HepG2 (cell line): ENCODE data around the gene NT5C. TPM values are rescaled to one million over a fixed set of nuclear protein-coding genes. Genes with fewer than 3 reads are reported as not detected.
A peak's percentile ranks its signal among the peaks of the same experiment; 100 is the strongest.

Source experiments
- DNMT3B ChIP-seq: conservative IDR thresholded peaks from 2 replicates; pipeline ENCODE4 v1.6.1; 2016; ENCODE audit warnings: missing biosample characterization, control low read depth
- EHMT2 ChIP-seq: fragments of 200-600 bp; sonication (generic); IDR thresholded peaks from 2 replicates; pipeline ENCODE4 v1.7.0; 2017; ENCODE audit warnings: antibody characterized with exemption, low read depth, low read length, borderline replicate concordance
- ETV5 ChIP-seq: IDR thresholded peaks from 2 replicates; pipeline ENCODE4 v1.6.1; 2018; ENCODE audit warnings: missing biosample characterization, missing genetic modification reagents, inconsistent platforms, borderline replicate concordance
- FLYWCH1 ChIP-seq: sonication (generic); formaldehyde crosslinking; IDR thresholded peaks from 2 replicates; pipeline ENCODE4 v1.8.1; 2023; ENCODE audit warnings: mild to moderate bottlenecking, missing genetic modification reagents
- GATAD2A ChIP-seq: IDR thresholded peaks from 2 replicates; pipeline ENCODE4 v1.6.1; 2016
- GZF1 ChIP-seq: sonication (generic); formaldehyde crosslinking; IDR thresholded peaks from 2 replicates; pipeline ENCODE4 v1.5.1; 2020; ENCODE audit warnings: mild to moderate bottlenecking, missing genetic modification reagents
- MEIS1 ChIP-seq: sonication (generic); formaldehyde crosslinking; IDR thresholded peaks from 2 replicates; pipeline ENCODE4 v1.9.0; 2021; ENCODE audit warnings: mild to moderate bottlenecking, missing genetic modification reagents, moderate library complexity, borderline replicate concordance
- SP2 ChIP-seq: sonication (generic); formaldehyde crosslinking; IDR thresholded peaks from 2 replicates; pipeline ENCODE4 v1.5.1; 2020; ENCODE audit warnings: mild to moderate bottlenecking, missing genetic modification reagents
- SRSF1 ChIP-seq: fragments of 200-400 bp; formaldehyde crosslinking; optimal IDR thresholded peaks from 2 replicates; pipeline ENCODE3; 2017; ENCODE audit warnings: mild to moderate bottlenecking, low read depth, low read length, moderate library complexity
- SSRP1 ChIP-seq: IDR thresholded peaks from 2 replicates; pipeline ENCODE4 v1.6.1; 2016; ENCODE audit warnings: control low read depth
- ZBTB8A ChIP-seq: sonication (generic); formaldehyde crosslinking; IDR thresholded peaks from 2 replicates; pipeline ENCODE4 v1.4.0; 2020; ENCODE audit warnings: mild to moderate bottlenecking, low read depth, missing genetic modification reagents, borderline replicate concordance
- ZMYM4 ChIP-seq: sonication (generic); formaldehyde crosslinking; IDR thresholded peaks from 2 replicates; pipeline ENCODE4 v1.8.1; 2023; ENCODE audit warnings: mild to moderate bottlenecking, missing genetic modification reagents
- ZNF530 ChIP-seq: sonication (generic); formaldehyde crosslinking; IDR thresholded peaks from 2 replicates; pipeline ENCODE4 v1.5.0; 2020; ENCODE audit warnings: low read depth, mild to moderate bottlenecking, missing genetic modification reagents
- ZNF570 ChIP-seq: sonication (generic); formaldehyde crosslinking; IDR thresholded peaks from 2 replicates; pipeline ENCODE4 v1.4.0; 2020; ENCODE audit warnings: mild to moderate bottlenecking, missing genetic modification reagents, borderline replicate concordance
- ZNF589 ChIP-seq: sonication (generic); formaldehyde crosslinking; conservative IDR thresholded peaks from 2 replicates; pipeline ENCODE4 v1.8.0; 2022; ENCODE audit warnings: mild to moderate bottlenecking, moderate library complexity, missing genetic modification reagents
- polyA plus RNA-seq, 8 experiments: library from polyadenylated mRNA; depleted of rRNA in 3 of 8; stranded (reverse) in 7 of 8; unstranded in 1 of 8; fragments of >200 nt; fragmentation: Illumina TruSeq in 4 of 8; extraction: Trizol in 4 of 8; gene quantifications; 2 replicates each; pipeline versions ENCODE4 v1.2.1 to v1.2.3, GENCODE V29; 2011 to 2016; ENCODE audit warnings: low read depth in 4 of 8, missing spikeins in 1 of 8, mixed read lengths in 1 of 8; ENCODE audit not compliant: insufficient read depth in 1 of 8
- total RNA-seq, 5 experiments: library from RNA; depleted of rRNA; stranded (reverse); fragments of >200 nt; fragmentation: Illumina TruSeq; extraction: Trizol; gene quantifications; 2 replicates each; pipeline ENCODE4 v1.2.3, GENCODE V29; 2016; ENCODE audit warnings: low read depth in 1 of 5
- TF ChIP-seq, protein P1 (sequence below): sonication (generic); formaldehyde crosslinking; IDR thresholded peaks from 2 replicates; pipeline ENCODE4 v1.8.1; 2022; ENCODE audit warnings: low read depth, mild to moderate bottlenecking, missing genetic modification reagents
- TF ChIP-seq, protein P2 (sequence below): sonication (generic); formaldehyde crosslinking; IDR thresholded peaks from 2 replicates; pipeline ENCODE4 v1.9.0; 2021; ENCODE audit warnings: mild to moderate bottlenecking, missing genetic modification reagents
- TF ChIP-seq, protein P3 (sequence below): IDR thresholded peaks from 2 replicates; pipeline ENCODE4 v1.6.1; 2012; ENCODE audit warnings: low read depth, low read length, improper control_type of control experiment

The NT5C gene
- total and polyA plus RNA-seq, 2 of the 13 experiments (the other 11 are each of a cell fraction or from before 2014, with no cell fraction given): 42.8 to 48.6 TPM

DNA sequence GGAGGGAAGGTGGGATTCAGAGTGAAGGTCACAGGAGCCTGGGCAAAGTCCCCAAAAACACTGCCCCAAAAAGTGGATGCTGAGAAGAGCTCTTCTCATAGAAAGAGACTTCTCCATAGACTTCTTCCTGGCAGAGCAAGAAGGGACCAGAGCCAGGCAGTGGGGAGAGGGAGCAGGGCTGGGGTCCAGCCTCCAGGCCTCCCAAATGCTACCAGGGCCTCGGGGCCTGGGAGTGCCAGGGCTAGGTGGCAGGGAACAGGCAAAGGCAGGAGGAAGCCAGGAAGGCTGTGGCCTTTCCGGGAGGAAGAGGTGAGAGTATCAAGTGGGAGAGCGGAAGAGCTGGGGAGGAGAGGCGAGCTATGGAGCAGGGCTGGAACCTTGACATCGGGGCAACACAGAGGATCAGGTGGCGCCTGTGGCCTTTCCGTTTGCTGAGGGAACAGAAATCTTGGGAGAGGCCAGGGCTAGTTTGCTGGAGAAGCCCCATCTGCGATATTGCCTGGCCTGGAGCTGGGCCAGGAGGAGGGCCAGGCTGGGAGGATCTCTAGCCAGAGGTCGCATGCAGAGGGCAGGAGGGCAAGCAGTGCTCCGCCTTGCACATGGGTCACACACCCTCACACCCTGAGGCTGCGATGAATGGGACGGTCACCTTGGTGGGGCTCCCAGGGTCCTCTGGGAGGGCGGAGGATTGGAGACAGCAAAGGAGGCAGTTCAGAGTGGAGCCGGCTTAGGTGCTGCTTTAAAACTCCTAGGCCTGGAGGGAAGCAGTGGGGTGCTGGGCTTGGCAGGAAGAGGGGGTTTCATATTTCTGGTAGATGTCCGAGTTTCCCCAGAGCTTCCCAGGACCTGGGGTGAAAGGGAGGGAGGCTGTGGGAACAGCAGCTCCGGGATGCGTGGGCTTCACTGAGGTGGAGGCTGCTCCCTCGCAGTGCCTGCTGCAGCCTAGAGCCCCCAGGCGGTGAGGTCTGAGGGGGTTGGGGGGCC lies 40.4 kb downstream of the NT5C start (continued):
- TF ChIP-seq MEIS1 (CRISPR knock-in tag): no peak
- TF ChIP-seq DNMT3B (CRISPR knock-in tag): no peak
- TF ChIP-seq, protein P1, sequence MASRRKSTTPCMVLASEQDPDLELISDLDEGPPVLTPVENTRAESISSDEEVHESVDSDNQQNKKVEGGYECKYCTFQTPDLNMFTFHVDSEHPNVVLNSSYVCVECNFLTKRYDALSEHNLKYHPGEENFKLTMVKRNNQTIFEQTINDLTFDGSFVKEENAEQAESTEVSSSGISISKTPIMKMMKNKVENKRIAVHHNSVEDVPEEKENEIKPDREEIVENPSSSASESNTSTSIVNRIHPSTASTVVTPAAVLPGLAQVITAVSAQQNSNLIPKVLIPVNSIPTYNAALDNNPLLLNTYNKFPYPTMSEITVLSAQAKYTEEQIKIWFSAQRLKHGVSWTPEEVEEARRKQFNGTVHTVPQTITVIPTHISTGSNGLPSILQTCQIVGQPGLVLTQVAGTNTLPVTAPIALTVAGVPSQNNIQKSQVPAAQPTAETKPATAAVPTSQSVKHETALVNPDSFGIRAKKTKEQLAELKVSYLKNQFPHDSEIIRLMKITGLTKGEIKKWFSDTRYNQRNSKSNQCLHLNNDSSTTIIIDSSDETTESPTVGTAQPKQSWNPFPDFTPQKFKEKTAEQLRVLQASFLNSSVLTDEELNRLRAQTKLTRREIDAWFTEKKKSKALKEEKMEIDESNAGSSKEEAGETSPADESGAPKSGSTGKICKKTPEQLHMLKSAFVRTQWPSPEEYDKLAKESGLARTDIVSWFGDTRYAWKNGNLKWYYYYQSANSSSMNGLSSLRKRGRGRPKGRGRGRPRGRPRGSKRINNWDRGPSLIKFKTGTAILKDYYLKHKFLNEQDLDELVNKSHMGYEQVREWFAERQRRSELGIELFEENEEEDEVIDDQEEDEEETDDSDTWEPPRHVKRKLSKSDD: peak; percentile 86; the same call in 1 of the 2 replicates
- peak; percentile 89 for TF ChIP-seq GATAD2A
- TF ChIP-seq ZNF530 (CRISPR knock-in tag): no peak
- TF ChIP-seq ETV5 (CRISPR knock-in tag): peak; percentile 72
- no peak for TF ChIP-seq EHMT2
- no peak for TF ChIP-seq ZNF589 (CRISPR knock-in tag)
- no peak; the same call in 1 of the 2 replicates for TF ChIP-seq ZNF570 (CRISPR knock-in tag)
- TF ChIP-seq FLYWCH1: no peak
- TF ChIP-seq SRSF1: peak; percentile 88
- peak; percentile 53; the same call in 1 of the 2 replicates for TF ChIP-seq ZMYM4
- TF ChIP-seq, protein P2, sequence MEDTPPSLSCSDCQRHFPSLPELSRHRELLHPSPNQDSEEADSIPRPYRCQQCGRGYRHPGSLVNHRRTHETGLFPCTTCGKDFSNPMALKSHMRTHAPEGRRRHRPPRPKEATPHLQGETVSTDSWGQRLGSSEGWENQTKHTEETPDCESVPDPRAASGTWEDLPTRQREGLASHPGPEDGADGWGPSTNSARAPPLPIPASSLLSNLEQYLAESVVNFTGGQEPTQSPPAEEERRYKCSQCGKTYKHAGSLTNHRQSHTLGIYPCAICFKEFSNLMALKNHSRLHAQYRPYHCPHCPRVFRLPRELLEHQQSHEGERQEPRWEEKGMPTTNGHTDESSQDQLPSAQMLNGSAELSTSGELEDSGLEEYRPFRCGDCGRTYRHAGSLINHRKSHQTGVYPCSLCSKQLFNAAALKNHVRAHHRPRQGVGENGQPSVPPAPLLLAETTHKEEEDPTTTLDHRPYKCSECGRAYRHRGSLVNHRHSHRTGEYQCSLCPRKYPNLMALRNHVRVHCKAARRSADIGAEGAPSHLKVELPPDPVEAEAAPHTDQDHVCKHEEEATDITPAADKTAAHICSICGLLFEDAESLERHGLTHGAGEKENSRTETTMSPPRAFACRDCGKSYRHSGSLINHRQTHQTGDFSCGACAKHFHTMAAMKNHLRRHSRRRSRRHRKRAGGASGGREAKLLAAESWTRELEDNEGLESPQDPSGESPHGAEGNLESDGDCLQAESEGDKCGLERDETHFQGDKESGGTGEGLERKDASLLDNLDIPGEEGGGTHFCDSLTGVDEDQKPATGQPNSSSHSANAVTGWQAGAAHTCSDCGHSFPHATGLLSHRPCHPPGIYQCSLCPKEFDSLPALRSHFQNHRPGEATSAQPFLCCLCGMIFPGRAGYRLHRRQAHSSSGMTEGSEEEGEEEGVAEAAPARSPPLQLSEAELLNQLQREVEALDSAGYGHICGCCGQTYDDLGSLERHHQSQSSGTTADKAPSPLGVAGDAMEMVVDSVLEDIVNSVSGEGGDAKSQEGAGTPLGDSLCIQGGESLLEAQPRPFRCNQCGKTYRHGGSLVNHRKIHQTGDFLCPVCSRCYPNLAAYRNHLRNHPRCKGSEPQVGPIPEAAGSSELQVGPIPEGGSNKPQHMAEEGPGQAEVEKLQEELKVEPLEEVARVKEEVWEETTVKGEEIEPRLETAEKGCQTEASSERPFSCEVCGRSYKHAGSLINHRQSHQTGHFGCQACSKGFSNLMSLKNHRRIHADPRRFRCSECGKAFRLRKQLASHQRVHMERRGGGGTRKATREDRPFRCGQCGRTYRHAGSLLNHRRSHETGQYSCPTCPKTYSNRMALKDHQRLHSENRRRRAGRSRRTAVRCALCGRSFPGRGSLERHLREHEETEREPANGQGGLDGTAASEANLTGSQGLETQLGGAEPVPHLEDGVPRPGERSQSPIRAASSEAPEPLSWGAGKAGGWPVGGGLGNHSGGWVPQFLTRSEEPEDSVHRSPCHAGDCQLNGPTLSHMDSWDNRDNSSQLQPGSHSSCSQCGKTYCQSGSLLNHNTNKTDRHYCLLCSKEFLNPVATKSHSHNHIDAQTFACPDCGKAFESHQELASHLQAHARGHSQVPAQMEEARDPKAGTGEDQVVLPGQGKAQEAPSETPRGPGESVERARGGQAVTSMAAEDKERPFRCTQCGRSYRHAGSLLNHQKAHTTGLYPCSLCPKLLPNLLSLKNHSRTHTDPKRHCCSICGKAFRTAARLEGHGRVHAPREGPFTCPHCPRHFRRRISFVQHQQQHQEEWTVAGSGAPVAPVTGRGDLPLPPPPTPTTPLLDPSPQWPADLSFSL: no peak
- TF ChIP-seq GZF1 (CRISPR knock-in tag): no peak; the same call in 1 of the 2 replicates
- TF ChIP-seq, protein P3, sequence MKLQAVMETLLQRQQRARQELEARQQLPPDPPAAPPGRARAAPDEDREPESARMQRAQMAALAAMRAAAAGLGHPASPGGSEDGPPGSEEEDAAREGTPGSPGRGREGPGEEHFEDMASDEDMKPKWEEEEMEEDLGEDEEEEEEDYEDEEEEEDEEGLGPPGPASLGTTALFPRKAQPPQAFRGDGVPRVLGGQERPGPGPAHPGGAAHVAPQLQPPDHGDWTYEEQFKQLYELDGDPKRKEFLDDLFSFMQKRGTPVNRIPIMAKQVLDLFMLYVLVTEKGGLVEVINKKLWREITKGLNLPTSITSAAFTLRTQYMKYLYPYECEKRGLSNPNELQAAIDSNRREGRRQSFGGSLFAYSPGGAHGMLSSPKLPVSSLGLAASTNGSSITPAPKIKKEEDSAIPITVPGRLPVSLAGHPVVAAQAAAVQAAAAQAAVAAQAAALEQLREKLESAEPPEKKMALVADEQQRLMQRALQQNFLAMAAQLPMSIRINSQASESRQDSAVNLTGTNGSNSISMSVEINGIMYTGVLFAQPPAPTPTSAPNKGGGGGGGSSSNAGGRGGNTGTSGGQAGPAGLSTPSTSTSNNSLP: no peak
- no peak for TF ChIP-seq ZBTB8A (CRISPR knock-in tag)
- TF ChIP-seq SSRP1 (CRISPR knock-in tag): no peak
- no peak for TF ChIP-seq SP2 (CRISPR knock-in tag)
